Endothelial cell of umbilical vein (primary cell): ENCODE results near the gene DPP10. TPM values are rescaled to one million over a fixed set of nuclear protein-coding genes. Genes with fewer than 3 reads are reported as not detected.

Experiments used
- BruUV-seq: library from RNA; stranded (reverse); fragments of 400-500 nt; replicated peaks from 2 replicates; lab custom pipeline; 2021; lab: Mats Ljungman, UMichigan
- CTCF ChIA-PET: fragments of 300-600, 350-600 bp; sonication (Branson Sonifier 250); formaldehyde crosslinking; loops from one replicate; lab custom pipeline; 2021; ENCODE audit warnings: antibody characterized with exemption, inconsistent platforms; lab: Charles Lee
- POLR2A ChIA-PET: fragments of 300-600, 350-600 bp; sonication (Branson Sonifier 250); formaldehyde crosslinking; loops from one replicate; lab custom pipeline; 2021; ENCODE audit warnings: antibody characterized with exemption, inconsistent platforms; lab: Charles Lee
- DNase-seq: peaks from one replicate; pipeline ENCODE4 v3.0.0-alpha.2; 2011; ENCODE audit warnings: low read depth, low spot score
- FAIRE-seq: peaks from 2 replicates; lab custom pipeline; 2011; peaks lifted over from hg19 to GRCh38; lab: Jason Lieb, UNC
- H2AFZ ChIP-seq: 2 replicates; pipeline ENCODE4 v1.6.0; 2012; ENCODE audit warnings: low read depth, low read length, control low read depth, inconsistent platforms
- H3K27ac ChIP-seq: 2 replicates; pipeline ENCODE4 v1.5.1; 2011; ENCODE audit warnings: low read depth, mild to moderate bottlenecking, control low read depth, low read length, moderate library complexity; ENCODE audit not compliant: insufficient read depth
- H3K27me3 ChIP-seq, 2 experiments: 2 replicates each; pipeline versions ENCODE4 v1.6.0 to v1.6.1; 2011; ENCODE audit warnings: low read length in 2 of 2, mixed read lengths in 1 of 2; ENCODE audit not compliant: control insufficient read depth in 2 of 2, insufficient read depth in 2 of 2
- H3K36me3 ChIP-seq, 2 experiments: 2 replicates in 1 of 2; 3 replicates in 1 of 2; pipeline ENCODE4 v1.5.1; 2011; ENCODE audit warnings: low read length in 2 of 2, mild to moderate bottlenecking in 1 of 2, moderate library complexity in 1 of 2; ENCODE audit not compliant: control insufficient read depth in 2 of 2, insufficient read depth in 2 of 2; ENCODE audit errors: extremely low read depth in 1 of 2
- H3K4me1 ChIP-seq: 3 replicates; pipeline ENCODE4 v1.5.1; 2011; ENCODE audit warnings: mild to moderate bottlenecking, low read length; ENCODE audit not compliant: control insufficient read depth, insufficient read depth; ENCODE audit errors: extremely low read depth
- H3K4me2 ChIP-seq: 2 replicates; pipeline ENCODE4 v1.6.1; 2011; ENCODE audit warnings: low read length, control low read depth, mixed read lengths; ENCODE audit not compliant: insufficient read depth
- H3K4me3 ChIP-seq, 3 experiments: fragments of 200-600 bp in 1 of 3; sonication (generic), shearing (Covaris generic) in 1 of 3; replicated peaks in 1 of 3; 2 replicates each; pipeline ENCODE4 v1.5.1; 2011 to 2016; ENCODE audit warnings: control low read depth in 3 of 3, low read length in 3 of 3, mild to moderate bottlenecking in 2 of 3, inconsistent platforms in 1 of 3, low read depth in 1 of 3, moderate library complexity in 1 of 3; ENCODE audit not compliant: insufficient read depth in 1 of 3
- H3K79me2 ChIP-seq: 2 replicates; pipeline ENCODE4 v1.6.0; 2012; ENCODE audit warnings: low read length, inconsistent platforms; ENCODE audit not compliant: control insufficient read depth, insufficient read depth
- H3K9ac ChIP-seq: replicated peaks from 2 replicates; pipeline ENCODE3; 2011; ENCODE audit warnings: low read length, control low read depth; ENCODE audit not compliant: insufficient read depth; ENCODE audit errors: extremely low read depth
- H3K9me1 ChIP-seq: replicated peaks from 3 replicates; pipeline ENCODE4 v1.6.0; 2011; ENCODE audit warnings: mild to moderate bottlenecking, low read length; ENCODE audit not compliant: control insufficient read depth, insufficient read depth; ENCODE audit errors: extremely low read depth
- H3K9me3 ChIP-seq: replicated peaks from 2 replicates; pipeline ENCODE4 v1.5.1; 2012; ENCODE audit warnings: low read length, inconsistent platforms; ENCODE audit not compliant: control insufficient read depth, insufficient read depth
- H4K20me1 ChIP-seq: replicated peaks from 2 replicates; pipeline ENCODE3; 2011; ENCODE audit warnings: mild to moderate bottlenecking, low read length; ENCODE audit not compliant: control insufficient read depth, insufficient read depth; ENCODE audit errors: extremely low read depth
- EZH2 ChIP-seq: IDR thresholded peaks from 2 replicates; pipeline ENCODE4 v1.6.1; 2012; ENCODE audit warnings: borderline replicate concordance, low read depth, mild to moderate bottlenecking, moderate library complexity, low read length, inconsistent platforms; ENCODE audit not compliant: severe bottlenecking
- GATA2 ChIP-seq: IDR thresholded peaks from 2 replicates; pipeline ENCODE4 v1.7.0; 2011; ENCODE audit warnings: low read depth, mild to moderate bottlenecking, moderate library complexity, mixed read lengths, low read length; ENCODE audit not compliant: insufficient read length, insufficient read depth
- JUN ChIP-seq: IDR thresholded peaks from 2 replicates; pipeline ENCODE4 v1.6.1; 2011; ENCODE audit warnings: borderline replicate concordance, low read depth; ENCODE audit not compliant: insufficient read length, insufficient read depth
- MYC ChIP-seq: IDR thresholded peaks from one replicate; pipeline ENCODE4 v1.6.1; 2011; ENCODE audit warnings: mild to moderate bottlenecking, low read depth, low read length
- POLR2A ChIP-seq: IDR thresholded peaks from 2 replicates; pipeline ENCODE4 v1.6.1; 2012; ENCODE audit warnings: low read depth, mild to moderate bottlenecking, control low read depth, low read length
- POLR2AphosphoS5 ChIP-seq: IDR thresholded peaks from 2 replicates; pipeline ENCODE4 v1.6.1; 2012; ENCODE audit warnings: low read depth, mild to moderate bottlenecking, control low read depth, low read length, moderate library complexity; ENCODE audit not compliant: insufficient read depth
- dilution Hi-C: fragments of 300-500 bp; cut with MboI; formaldehyde crosslinking; loops from one replicate; pipeline ENCODE4 v1.15.0; 2019; ENCODE audit warnings: low sequenced_read_pairs; ENCODE audit not compliant: extremely low pct_ligation_motif_present
- intact Hi-C: fragments of 100-400 bp; cut with micrococcal nuclease; formaldehyde crosslinking; loops from one replicate; pipeline ENCODE4 v1.10.0; 2022
- polyA plus RNA-seq, 4 experiments: library from polyadenylated mRNA; depleted of rRNA in 3 of 4; stranded (reverse) in 3 of 4; unstranded in 1 of 4; fragments of >200 nt; gene quantifications; 2 replicates each; pipeline versions ENCODE4 v1.2.1 to v1.2.3, GENCODE V29; 2011 to 2012; ENCODE audit warnings: missing spikeins in 1 of 4
- total RNA-seq: library from RNA; stranded (reverse); gene quantifications from 2 replicates; pipeline ENCODE4 v1.2.3, GENCODE V29; 2021
- TF ChIP-seq, protein P1 (sequence below): IDR thresholded peaks from 2 replicates; pipeline ENCODE4 v1.6.1; 2011; ENCODE audit not compliant: insufficient read depth, insufficient read length

Gene DPP10
- total and polyA plus RNA-seq, 2 donors (not counting 3 experiments of a cell fraction or from before 2014, with no cell fraction given) = not detected

- no peak overlapping the region for H3K27ac ChIP-seq
- DNase-seq = no peak
- CTCF ChIA-PET = no interaction called here
- TF ChIP-seq EZH2 (no peak), POLR2AphosphoS5 (no peak), GATA2 (no peak), MYC (no peak), JUN (no peak), POLR2A (no peak)
- TF ChIP-seq, protein P1, sequence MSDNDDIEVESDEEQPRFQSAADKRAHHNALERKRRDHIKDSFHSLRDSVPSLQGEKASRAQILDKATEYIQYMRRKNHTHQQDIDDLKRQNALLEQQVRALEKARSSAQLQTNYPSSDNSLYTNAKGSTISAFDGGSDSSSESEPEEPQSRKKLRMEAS = no peak
- no peaks in the 10 kb centered on the region for H3K79me2 ChIP-seq
- no peaks in the 10 kb centered on the region for H3K36me3 ChIP-seq
- no peaks in the 10 kb centered on the region for H3K9me1 ChIP-seq
- intact Hi-C loops (no loop called here), dilution Hi-C loops (no loop called here)
- no peak overlapping the region for H3K4me3 ChIP-seq
- BruUV-seq = no TSS peak
- no peak overlapping the region for H3K9ac ChIP-seq
- no peaks in the 10 kb centered on the region for H3K27me3 ChIP-seq
- no peaks in the 10 kb centered on the region for H4K20me1 ChIP-seq
- H3K4me2 ChIP-seq = no peak overlapping the region
- no peak for FAIRE-seq
- no peaks in the 10 kb centered on the region for H3K4me1 ChIP-seq
- no peak overlapping the region for H2AFZ ChIP-seq
- POLR2A ChIA-PET = no interaction called here
- H3K9me3 ChIP-seq = peaks cover 4% of the 10 kb centered on the region
Observed at GRCh38 chr2:115183144-115183543, 740.7 kb downstream of the DPP10 start.

- POLR2A ChIA-PET = no interaction called here
- H3K9ac ChIP-seq = no peak overlapping the region
- no peaks in the 10 kb centered on the region for H4K20me1 ChIP-seq
- no peak overlapping the region for H3K4me2 ChIP-seq
- H3K9me1 ChIP-seq = no peaks in the 10 kb centered on the region
- BruUV-seq = no TSS peak
- dilution Hi-C loops (no loop called here), intact Hi-C loops (no loop called here)
- H3K79me2 ChIP-seq = no peaks in the 10 kb centered on the region
- CTCF ChIA-PET = no interaction called here
- FAIRE-seq = no peak
- no peaks in the 10 kb centered on the region for H3K4me1 ChIP-seq
- H3K27ac ChIP-seq = no peak overlapping the region
- peaks cover 3% of the 10 kb centered on the region for H3K9me3 ChIP-seq
- H3K27me3 ChIP-seq = no peaks in the 10 kb centered on the region
- no peaks in the 10 kb centered on the region for H3K36me3 ChIP-seq
- H2AFZ ChIP-seq = no peak overlapping the region
- no peak for DNase-seq
- no peak overlapping the region for H3K4me3 ChIP-seq
- no peak for TF ChIP-seq EZH2
- TF ChIP-seq, protein P1 = no peak
Observed at GRCh38 chr2:115190459-115190858, 748.0 kb downstream of the DPP10 start.
